ENCODE data around the gene ACAD9. TPM values are rescaled to one million over a fixed set of nuclear protein-coding genes. Genes with fewer than 3 reads are reported as not detected.
A peak's percentile ranks its signal among the peaks of the same experiment; 100 is the strongest.

Gene ACAD9
- total and polyA plus RNA-seq, 12 donors, result 20.8 to 45.9 (median 37.2) TPM

DNA sequence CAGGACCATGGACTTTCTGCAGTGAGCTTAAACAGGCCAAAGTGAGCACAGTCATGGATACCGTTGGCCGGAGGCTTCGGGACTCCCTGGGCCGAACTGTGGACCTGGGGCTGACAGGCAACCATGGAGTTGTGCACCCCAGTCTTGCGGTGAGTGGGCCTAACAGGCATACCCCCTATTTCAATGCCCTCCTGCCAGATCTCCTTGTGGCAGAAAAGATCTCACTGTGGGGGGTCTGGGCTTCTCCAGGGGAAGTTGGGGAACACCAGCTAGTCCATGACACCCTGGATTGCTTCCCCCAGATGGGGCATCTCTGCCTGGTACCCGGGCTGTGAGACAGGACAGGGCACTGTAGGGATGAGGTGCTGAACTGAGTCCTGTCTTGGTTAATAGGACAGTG, 29.5 kb downstream of the ACAD9 start:
- ATAC-seq (no peak), DNase-seq (no peak)
- Histone ChIP-seq H3K4me1 (peaks cover 0 to 14% (median 4%) of the 10 kb centered on the region in 9 donors), H3K27ac (no peak overlapping the region), H3K9me3 (no peaks in the 10 kb centered on the region), H3K27me3 (no peaks in the 10 kb centered on the region), H3K36me3 (peaks cover 0 to 100% (median 70%) of the 10 kb centered on the region in 9 donors), H3K4me3 (no peak overlapping the region)
- 88 to 98% methylated on average over 6 of the region's 6 CpGs for WGBS, 2 donors
- intact Hi-C loops (cut with DNase I), result no loop called here
- no peak for TF ChIP-seq CTCF (IDR thresholded peaks at IDR 0.05)

DNA sequence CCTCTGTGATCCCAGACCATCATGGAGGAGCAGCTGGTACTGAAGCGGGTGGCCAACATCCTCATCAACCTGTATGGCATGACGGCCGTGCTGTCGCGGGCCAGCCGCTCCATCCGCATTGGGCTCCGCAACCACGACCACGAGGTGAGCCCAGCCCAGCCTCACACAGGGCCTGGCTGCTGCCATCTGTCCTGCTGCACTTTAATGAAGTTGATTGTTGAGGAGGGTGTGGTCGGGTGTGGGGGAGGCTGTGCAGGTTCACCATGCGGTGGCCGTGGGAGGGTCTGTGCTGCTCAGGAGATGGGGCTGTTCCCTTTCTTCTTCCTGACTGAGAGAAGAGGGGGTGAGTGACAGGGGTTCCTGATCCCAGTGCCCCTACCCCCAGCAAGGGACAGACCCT, 30.6 kb downstream of the ACAD9 start:
- ATAC-seq, result no peak
- no peak for TF ChIP-seq CTCF (IDR thresholded peaks at IDR 0.05)
- peaks cover 0 to 14% (median 4%) of the 10 kb centered on the region in 9 donors for H3K4me1 ChIP-seq
- 91 to 93% methylated on average over 13 of the region's 13 CpGs for WGBS, 2 donors
- no peak overlapping the region for H3K27ac ChIP-seq
- H3K9me3 ChIP-seq, result no peaks in the 10 kb centered on the region
- no peak for DNase-seq
- intact Hi-C loops (cut with DNase I), result no loop called here
- no peaks in the 10 kb centered on the region for H3K27me3 ChIP-seq
- H3K4me3 ChIP-seq, result no peak overlapping the region
- peaks cover 0 to 100% (median 67%) of the 10 kb centered on the region in 9 donors for H3K36me3 ChIP-seq

DNA sequence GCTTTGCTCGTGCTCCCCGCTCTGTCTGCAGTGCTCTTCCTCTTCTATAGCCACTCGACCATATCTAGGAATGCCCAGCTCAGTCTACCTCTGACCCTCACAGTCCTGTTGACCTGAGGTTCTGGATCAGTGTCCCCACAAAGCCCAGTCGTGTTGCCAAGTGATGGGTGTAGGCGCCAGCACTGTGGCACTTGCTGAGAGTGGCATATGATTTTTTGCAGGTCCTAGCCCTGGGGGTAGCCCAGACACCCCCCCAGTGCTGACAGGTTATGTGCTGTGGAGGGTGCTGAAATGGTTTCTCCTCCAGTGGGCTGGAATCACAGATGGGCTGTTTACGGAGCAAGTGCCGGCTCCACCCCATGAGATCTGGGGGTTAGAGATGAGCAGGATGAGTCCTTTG, 32.5 kb downstream of the ACAD9 start:
- no peaks in the 10 kb centered on the region for H3K27me3 ChIP-seq
- 62 to 67% methylated on average over 7 of the region's 7 CpGs for WGBS, 2 donors
- H3K36me3 ChIP-seq, result peaks cover 0 to 99% (median 48%) of the 10 kb centered on the region in 9 donors
- H3K9me3 ChIP-seq, result no peaks in the 10 kb centered on the region
- H3K4me3 ChIP-seq, result no peak overlapping the region
- ATAC-seq (peak; percentile 34 to 86 (median 71)), DNase-seq (peak; percentile 39 to 41)
- no peak for TF ChIP-seq CTCF (IDR thresholded peaks at IDR 0.05)
- peaks cover 0 to 14% (median 4%) of the 10 kb centered on the region in 9 donors for H3K4me1 ChIP-seq
- H3K27ac ChIP-seq, result peak overlapping the region in 6 of 10 donors; percentile 28 to 71 (median 65)
- intact Hi-C loops (cut with DNase I), result no loop called here

- H3K4me3 ChIP-seq, result no peak overlapping the region
- H3K4me1 ChIP-seq, result peaks cover 0 to 18% (median 4%) of the 10 kb centered on the region in 9 donors
- DNase-seq, result no peak
- no peak for TF ChIP-seq CTCF (IDR thresholded peaks at IDR 0.05)
- H3K27ac ChIP-seq, result no peak overlapping the region
- 90 to 95% methylated on average over 10 of the region's 10 CpGs for WGBS, 2 donors
- ATAC-seq, result no peak
- H3K9me3 ChIP-seq, result peaks cover 0 to 11% (median 0%) of the 10 kb centered on the region in 11 donors
- peaks cover 0 to 88% (median 31%) of the 10 kb centered on the region in 9 donors for H3K36me3 ChIP-seq
- intact Hi-C loops (cut with DNase I), result no loop called here
- no peaks in the 10 kb centered on the region for H3K27me3 ChIP-seq
Measured at GRCh38 chr3:128914966-128915645, 35.7 kb downstream of the ACAD9 start.
